Tibial nerve (tissue), 4 donors: ENCODE measurements around the gene SPTBN1. TPM values are rescaled to one million over a fixed set of nuclear protein-coding genes. Genes with fewer than 3 reads are reported as not detected.
A peak's percentile ranks its signal among the peaks of the same experiment; 100 is the strongest.
"Not testable (repeated sequence)": the region's sequence is repeated elsewhere in the genome, so short reads cannot be mapped to it uniquely, and the experiment has no call there.

Experiments
- DNase-seq, 2 donors: peaks; one replicate each; pipeline ENCODE4 v3.0.0-alpha.2; 2019; ENCODE audit warnings: low spot score in 2 of 2
- H3K27ac ChIP-seq, 4 donors: fragments of 200-600 bp; sonication (generic) in 3 of 4; one replicate each; pipeline ENCODE4 v1.5.1; 2017 to 2019; ENCODE audit warnings: mild to moderate bottlenecking in 1 of 4
- H3K27me3 ChIP-seq, 2 donors: fragments of 200-600 bp; sonication (generic) in 1 of 2; one replicate each; pipeline versions ENCODE4 v1.5.1 to v1.6.0; 2017 to 2019
- H3K36me3 ChIP-seq, 3 donors: fragments of 200-600 bp; sonication (generic); one replicate each; pipeline ENCODE4 v1.5.1; 2018 to 2019
- H3K4me1 ChIP-seq, 4 donors: fragments of 200-600 bp; sonication (generic) in 3 of 4; one replicate each; pipeline ENCODE4 v1.5.1; 2017 to 2019
- H3K4me3 ChIP-seq, 4 donors: fragments of 200-600 bp; sonication (generic) in 3 of 4; one replicate each; pipeline ENCODE4 v1.5.1; 2017 to 2019; ENCODE audit warnings: mild to moderate bottlenecking in 1 of 4, moderate library complexity in 1 of 4
- H3K9me3 ChIP-seq, 4 donors: fragments of 200-600 bp; sonication (generic) in 3 of 4; one replicate each; pipeline ENCODE4 v1.5.1; 2017 to 2019
- CTCF ChIP-seq, 5 experiments: fragments of 200-600 bp in 3 of 5; fragments of 450-650 bp in 2 of 5; sonication (generic) in 3 of 5; IDR thresholded peaks; one replicate each; pipeline ENCODE4 v1.5.1; 2016 to 2019; ENCODE audit warnings: antibody characterized with exemption in 5 of 5, mild to moderate bottlenecking in 3 of 5, moderate library complexity in 2 of 5
- EP300 ChIP-seq, 2 donors: sonication (generic); formaldehyde crosslinking; IDR thresholded peaks; one replicate each; pipeline ENCODE4 v1.6.1; 2017; ENCODE audit warnings: antibody characterized with exemption in 2 of 2, mild to moderate bottlenecking in 1 of 2
- POLR2A ChIP-seq, 2 donors: fragments of 450-650 bp; IDR thresholded peaks; one replicate each; pipeline ENCODE4 v1.6.1; 2017; ENCODE audit warnings: antibody characterized with exemption in 2 of 2, mild to moderate bottlenecking in 2 of 2, moderate library complexity in 2 of 2
- WGBS, 2 donors: methylation state at CpG; one replicate each; pipeline ENCODE4 v1.1.5; 2018; 5-methylcytosine and 5-hydroxymethylcytosine counted together
- total RNA-seq, 4 donors: library from RNA; depleted of rRNA; stranded (reverse); fragments of >200 nt; gene quantifications; one replicate each; pipeline ENCODE4 v1.1.0, GENCODE V29; 2016

The SPTBN1 gene
- total RNA-seq, 4 donors from 2014 or later, result 670 to 967 (median 890) TPM

DNA sequence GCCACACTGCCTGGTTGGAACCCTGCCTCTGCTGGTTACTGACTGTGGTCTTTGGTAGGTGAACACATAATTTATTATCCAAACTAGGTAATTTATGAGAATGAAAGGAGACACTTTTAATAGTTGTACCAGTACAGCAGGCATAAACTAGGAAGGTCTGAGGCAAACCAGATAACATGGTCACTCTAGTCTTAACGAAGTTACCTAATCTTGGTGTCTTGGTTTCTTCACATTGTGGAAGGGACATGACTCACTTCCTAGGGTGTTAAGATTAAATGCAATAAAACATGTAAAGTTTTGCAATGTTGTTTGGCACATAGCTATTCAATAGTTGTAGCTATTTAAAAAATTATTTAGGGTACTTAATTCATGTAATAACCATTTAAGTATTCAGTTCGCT, 23.3 kb downstream of the SPTBN1 start:
- 81 to 89% methylated on average over 2 of the region's 2 CpGs for WGBS, 2 donors
- H3K27ac ChIP-seq, result peak overlapping the region in 2 of 4 donors; percentile 12 to 45
- H3K4me3 ChIP-seq, result no peak overlapping the region
- no peaks in the 10 kb centered on the region for H3K9me3 ChIP-seq
- H3K4me1 ChIP-seq, result peaks cover 0 to 99% (median 54%) of the 10 kb centered on the region in 4 donors
- TF ChIP-seq POLR2A (IDR thresholded peaks at IDR 0.05) (no peak), CTCF (IDR thresholded peaks at IDR 0.05) (no peak), EP300 (IDR thresholded peaks at IDR 0.05) (peak in 1 of 2 donors; percentile 10)
- H3K27me3 ChIP-seq, result no peaks in the 10 kb centered on the region
- no peak for DNase-seq
- no peaks in the 10 kb centered on the region for H3K36me3 ChIP-seq

DNA sequence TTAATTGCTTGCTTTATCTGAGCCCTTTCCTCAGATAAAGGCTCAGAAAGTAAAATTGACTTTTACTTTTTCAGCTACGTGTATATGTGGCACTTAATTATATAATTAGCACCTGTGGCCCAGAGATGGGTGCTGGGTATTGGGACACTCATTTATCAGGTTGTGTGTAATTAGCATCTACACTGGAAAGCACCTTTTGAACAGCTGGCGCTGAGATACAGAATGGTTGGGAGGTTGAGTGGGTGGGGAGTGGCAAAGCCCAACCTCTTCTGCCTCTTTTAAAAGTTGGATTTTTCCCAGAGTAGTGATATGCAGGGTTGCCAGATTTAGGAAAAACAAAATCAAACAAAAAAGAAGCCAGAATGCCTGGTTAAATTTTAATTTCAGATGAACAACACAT, 23.9 kb downstream of the SPTBN1 start:
- Histone ChIP-seq H3K27ac (peak overlapping the region in 2 of 4 donors; percentile 6 to 12), H3K36me3 (no peaks in the 10 kb centered on the region), H3K27me3 (no peaks in the 10 kb centered on the region), H3K4me3 (no peak overlapping the region), H3K4me1 (peaks cover 0 to 99% (median 53%) of the 10 kb centered on the region in 4 donors), H3K9me3 (no peaks in the 10 kb centered on the region)
- TF ChIP-seq POLR2A (IDR thresholded peaks at IDR 0.05) (no peak), CTCF (IDR thresholded peaks at IDR 0.05) (no peak), EP300 (IDR thresholded peaks at IDR 0.05) (no peak)
- WGBS, 2 donors, result 59 to 64% methylated on average over 2 of the region's 2 CpGs
- no peak for DNase-seq

- TF ChIP-seq EP300 (IDR thresholded peaks at IDR 0.05), result no peak
- no peak for TF ChIP-seq CTCF (IDR thresholded peaks at IDR 0.05)
- TF ChIP-seq POLR2A (IDR thresholded peaks at IDR 0.05), result no peak
- Histone ChIP-seq H3K4me1 (peaks cover 0 to 88% (median 51%) of the 10 kb centered on the region in 4 donors), H3K9me3 (no peaks in the 10 kb centered on the region), H3K4me3 (no peak overlapping the region), H3K27ac (peak overlapping the region in 2 of 4 donors; percentile 76 to 83), H3K27me3 (no peaks in the 10 kb centered on the region), H3K36me3 (peaks cover 0 to 5% (median 0%) of the 10 kb centered on the region in 3 donors)
- 60 to 65% methylated on average over 3 of the region's 3 CpGs for WGBS, 2 donors
- no peak for DNase-seq
These were observed 25.6 kb downstream of the SPTBN1 start for GRCh38 chr2:54481686-54482085.

GRCh38 chr2:54482715-54483114, 26.6 kb downstream of the SPTBN1 start:
- no peak overlapping the region for H3K4me3 ChIP-seq
- 19 to 25% methylated on average over 5 of the region's 5 CpGs for WGBS, 2 donors
- no peaks in the 10 kb centered on the region for H3K9me3 ChIP-seq
- H3K27ac ChIP-seq, result peak overlapping the region; percentile 7 to 83 (median 50)
- peaks cover 0 to 87% (median 45%) of the 10 kb centered on the region in 4 donors for H3K4me1 ChIP-seq
- peak in 1 of 2 donors; percentile 33 for DNase-seq
- H3K36me3 ChIP-seq, result peaks cover 0 to 5% (median 0%) of the 10 kb centered on the region in 3 donors
- TF ChIP-seq EP300 (IDR thresholded peaks at IDR 0.05) (peak in 1 of 2 donors; percentile 70), POLR2A (IDR thresholded peaks at IDR 0.05) (no peak)
- H3K27me3 ChIP-seq, result no peaks in the 10 kb centered on the region

- Histone ChIP-seq H3K36me3 (peaks cover 0 to 5% (median 0%) of the 10 kb centered on the region in 3 donors), H3K4me3 (no peak overlapping the region), H3K27ac (peak overlapping the region in 3 of 4 donors; percentile 25 to 83 (median 76)), H3K27me3 (no peaks in the 10 kb centered on the region), H3K4me1 (peaks cover 0 to 87% (median 43%) of the 10 kb centered on the region in 4 donors), H3K9me3 (no peaks in the 10 kb centered on the region)
- WGBS, 2 donors, result 10 to 21% methylated on average over 3 to 5 of the region's 5 CpGs
- no peak for DNase-seq
- no peak for TF ChIP-seq POLR2A (IDR thresholded peaks at IDR 0.05)
- no peak for TF ChIP-seq EP300 (IDR thresholded peaks at IDR 0.05)
- no peak for TF ChIP-seq CTCF (IDR thresholded peaks at IDR 0.05)
These were observed 27.3 kb downstream of the SPTBN1 start for GRCh38 chr2:54483426-54483825.

DNA sequence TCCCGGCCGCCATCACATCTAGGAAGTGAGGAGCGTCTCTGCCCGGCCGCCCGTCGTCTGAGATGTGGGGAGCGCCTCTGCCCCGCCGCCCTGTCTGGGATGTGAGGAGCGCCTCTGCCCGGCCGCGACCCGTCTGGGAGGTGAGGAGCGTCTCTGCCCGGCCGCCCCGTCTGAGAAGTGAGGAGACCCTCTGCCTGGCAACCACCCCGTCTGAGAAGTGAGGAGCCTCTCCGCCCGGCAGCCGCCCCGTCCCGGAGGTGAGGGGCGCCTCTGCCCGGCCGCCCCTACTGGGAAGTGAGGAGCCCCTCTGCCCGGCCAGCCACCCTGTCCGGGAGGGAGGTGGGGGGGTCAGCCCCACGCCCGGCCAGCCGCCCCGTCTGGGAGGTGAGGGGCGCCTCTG, 29.6 kb downstream of the SPTBN1 start:
- not testable (repeated sequence) for H3K36me3 ChIP-seq, H3K4me3 ChIP-seq, H3K27me3 ChIP-seq, DNase-seq, H3K9me3 ChIP-seq
- H3K4me1 ChIP-seq, result peaks cover 0 to 82% (median 36%) of the 10 kb centered on the region in 4 donors
- peak overlapping the region in 1 of 4 donors; percentile 57 for H3K27ac ChIP-seq
- 94 to 97% methylated on average over 21 to 25 of the region's 35 CpGs for WGBS, 2 donors
